MM.1S (cell line): Measurements from ENCODE around the gene RCAN1.

Experiments
- DNase-seq: peaks from one replicate; pipeline ENCODE4 v3.0.0-alpha.2; 2015
- H2AFZ ChIP-seq: fragments of 300-600 bp; sonication (generic); 2 replicates; pipeline ENCODE4 v1.6.0; 2016; ENCODE audit warnings: antibody characterized with exemption, low read length
- H3F3A ChIP-seq: fragments of 300-600 bp; sonication (generic); 2 replicates; pipeline ENCODE4 v1.6.1; 2016; ENCODE audit warnings: mild to moderate bottlenecking, antibody characterized with exemption, low read length, moderate library complexity, mixed read lengths; ENCODE audit not compliant: insufficient read depth
- H3K27ac ChIP-seq: fragments of 300-600 bp; sonication (generic); 2 replicates; pipeline ENCODE4 v1.5.1; 2016; ENCODE audit warnings: mild to moderate bottlenecking, low read length
- H3K27me3 ChIP-seq: fragments of 300-600 bp; sonication (generic); replicated peaks from 2 replicates; pipeline ENCODE4 v1.6.0; 2016; ENCODE audit warnings: low read length; ENCODE audit not compliant: insufficient read depth
- H3K36me3 ChIP-seq: fragments of 300-600 bp; sonication (generic); replicated peaks from 2 replicates; pipeline ENCODE4 v1.6.1; 2016; ENCODE audit warnings: mild to moderate bottlenecking, low read length, mixed read lengths; ENCODE audit not compliant: insufficient read depth
- H3K4me1 ChIP-seq: fragments of 300-600 bp; sonication (generic); 2 replicates; pipeline ENCODE4 v1.6.1; 2016; ENCODE audit warnings: low read length, mixed read lengths
- H3K4me2 ChIP-seq: fragments of 300-600 bp; sonication (generic); 2 replicates; pipeline ENCODE4 v1.6.0; 2016; ENCODE audit warnings: low read depth, low read length
- H3K4me3 ChIP-seq: fragments of 300-600 bp; sonication (generic); 2 replicates; pipeline ENCODE4 v1.5.1; 2016; ENCODE audit warnings: low read length, mixed read lengths
- H3K79me2 ChIP-seq: fragments of 300-600 bp; sonication (generic); 2 replicates; pipeline ENCODE4 v1.6.1; 2016; ENCODE audit warnings: mixed run types, low read length, mixed read lengths
- H3K9ac ChIP-seq: fragments of 300-600 bp; sonication (generic); 2 replicates; pipeline ENCODE4 v1.6.1; 2016; ENCODE audit warnings: low read length, mixed read lengths
- H3K9me2 ChIP-seq: fragments of 300-600 bp; sonication (generic); replicated peaks from 2 replicates; pipeline ENCODE4 v1.6.1; 2016; ENCODE audit warnings: mild to moderate bottlenecking, low read length, mixed read lengths; ENCODE audit not compliant: insufficient read depth
- H3K9me3 ChIP-seq: fragments of 300-600 bp; sonication (generic); replicated peaks from 2 replicates; pipeline ENCODE4 v1.6.1; 2016; ENCODE audit warnings: mild to moderate bottlenecking, low read length, mixed read lengths; ENCODE audit not compliant: insufficient read depth
- H4K20me1 ChIP-seq: fragments of 300-600 bp; sonication (generic); 2 replicates; pipeline ENCODE4 v1.6.1; 2016; ENCODE audit warnings: mild to moderate bottlenecking, low read length, moderate library complexity, mixed read lengths; ENCODE audit not compliant: insufficient read depth
- EZH2 ChIP-seq: fragments of 300-600 bp; sonication (generic); optimal IDR thresholded peaks from 2 replicates; pipeline ENCODE3; 2017; ENCODE audit warnings: low read depth, mild to moderate bottlenecking, antibody characterized with exemption, low read length, mixed read lengths
- EZH2phosphoT487 ChIP-seq: fragments of 300-600 bp; sonication (generic); IDR thresholded peaks from 2 replicates; pipeline ENCODE4 v1.6.1; 2018; ENCODE audit warnings: antibody characterized with exemption, low read length
- TF ChIP-seq, protein P1 (sequence below): fragments of 300-600 bp; sonication (generic); IDR thresholded peaks from 2 replicates; pipeline ENCODE4 v1.5.1; 2016; ENCODE audit warnings: antibody characterized with exemption, low read length, mixed read lengths

RCAN1 gene

DNA sequence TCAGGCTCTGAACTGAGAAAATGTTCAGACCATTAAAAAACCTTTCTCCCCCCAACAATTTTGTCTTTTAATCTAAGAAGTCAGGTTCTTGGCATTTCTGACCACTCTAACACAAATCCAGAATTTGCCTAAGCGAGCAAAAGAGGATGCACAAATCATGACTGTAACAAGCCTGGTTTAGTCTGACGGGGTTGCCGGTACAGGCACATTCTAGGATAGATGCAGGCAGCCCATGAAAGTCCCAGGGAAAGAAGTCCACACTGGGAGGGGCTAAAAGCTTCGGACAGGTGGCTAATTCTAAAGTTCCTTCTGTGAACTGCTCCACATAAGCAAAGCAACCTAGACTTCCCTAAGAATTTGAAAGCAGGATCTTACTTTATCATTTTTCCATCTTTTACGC is 54.9 kb downstream of the RCAN1 start:
- H3K9me2 ChIP-seq = no peaks in the 10 kb centered on the region
- no peaks in the 10 kb centered on the region for H3K9me3 ChIP-seq
- no peak overlapping the region for H3K9ac ChIP-seq
- no peaks in the 10 kb centered on the region for H3K27me3 ChIP-seq
- H3K79me2 ChIP-seq = no peaks in the 10 kb centered on the region
- no peak overlapping the region for H3K4me3 ChIP-seq
- H3K4me1 ChIP-seq = peaks cover 2% of the 10 kb centered on the region; the same call in 1 of the 2 replicates
- H2AFZ ChIP-seq = no peak overlapping the region
- H3K27ac ChIP-seq = no peak overlapping the region
- DNase-seq = no peak
- H4K20me1 ChIP-seq = no peaks in the 10 kb centered on the region
- H3K36me3 ChIP-seq = no peaks in the 10 kb centered on the region
- TF ChIP-seq EZH2 (no peak), EZH2phosphoT487 (no peak)
- TF ChIP-seq, protein P1, sequence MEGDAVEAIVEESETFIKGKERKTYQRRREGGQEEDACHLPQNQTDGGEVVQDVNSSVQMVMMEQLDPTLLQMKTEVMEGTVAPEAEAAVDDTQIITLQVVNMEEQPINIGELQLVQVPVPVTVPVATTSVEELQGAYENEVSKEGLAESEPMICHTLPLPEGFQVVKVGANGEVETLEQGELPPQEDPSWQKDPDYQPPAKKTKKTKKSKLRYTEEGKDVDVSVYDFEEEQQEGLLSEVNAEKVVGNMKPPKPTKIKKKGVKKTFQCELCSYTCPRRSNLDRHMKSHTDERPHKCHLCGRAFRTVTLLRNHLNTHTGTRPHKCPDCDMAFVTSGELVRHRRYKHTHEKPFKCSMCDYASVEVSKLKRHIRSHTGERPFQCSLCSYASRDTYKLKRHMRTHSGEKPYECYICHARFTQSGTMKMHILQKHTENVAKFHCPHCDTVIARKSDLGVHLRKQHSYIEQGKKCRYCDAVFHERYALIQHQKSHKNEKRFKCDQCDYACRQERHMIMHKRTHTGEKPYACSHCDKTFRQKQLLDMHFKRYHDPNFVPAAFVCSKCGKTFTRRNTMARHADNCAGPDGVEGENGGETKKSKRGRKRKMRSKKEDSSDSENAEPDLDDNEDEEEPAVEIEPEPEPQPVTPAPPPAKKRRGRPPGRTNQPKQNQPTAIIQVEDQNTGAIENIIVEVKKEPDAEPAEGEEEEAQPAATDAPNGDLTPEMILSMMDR = no peak
- H3F3A ChIP-seq = peaks cover 4% of the 10 kb centered on the region
- H3K4me2 ChIP-seq = no peak overlapping the region

DNA sequence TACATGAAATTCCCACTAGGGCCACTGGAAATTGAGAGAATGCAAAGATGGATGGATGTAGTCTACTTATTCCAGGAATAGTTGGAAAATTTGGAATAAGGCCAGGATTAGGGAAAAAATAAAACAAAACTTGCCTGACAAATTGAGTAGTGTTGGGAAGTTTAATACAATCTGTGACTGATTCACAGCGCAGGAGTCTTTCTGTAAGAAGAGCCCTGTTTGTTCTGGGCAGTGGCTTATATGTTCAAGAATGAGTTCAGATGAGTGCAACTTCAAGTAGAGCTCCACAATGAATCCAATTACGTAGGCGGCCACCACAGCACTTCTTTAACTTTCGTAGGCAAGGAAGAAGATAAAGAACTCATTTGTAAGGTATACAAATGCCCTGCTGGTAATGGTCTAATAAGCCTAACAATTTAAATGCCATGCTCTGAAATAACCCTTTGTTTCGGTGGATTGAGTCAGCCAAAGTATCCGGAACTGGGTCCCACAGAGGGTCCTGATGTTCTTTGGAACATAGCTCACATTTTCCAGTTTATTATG is 55.8 kb downstream of the RCAN1 start:
- Histone ChIP-seq H3K4me3 (no peak overlapping the region), H3F3A (peaks cover 11% of the 10 kb centered on the region), H3K9me2 (no peaks in the 10 kb centered on the region), H3K79me2 (no peaks in the 10 kb centered on the region), H3K9me3 (no peaks in the 10 kb centered on the region), H3K27me3 (no peaks in the 10 kb centered on the region), H2AFZ (no peak overlapping the region), H3K27ac (no peak overlapping the region), H3K36me3 (no peaks in the 10 kb centered on the region), H3K4me2 (no peak overlapping the region), H4K20me1 (no peaks in the 10 kb centered on the region), H3K9ac (no peak overlapping the region), H3K4me1 (peaks cover 5% of the 10 kb centered on the region; the same call in 1 of the 2 replicates)
- TF ChIP-seq, protein P1 = no peak
- TF ChIP-seq EZH2phosphoT487 (no peak), EZH2 (no peak)
- no peak for DNase-seq

DNA sequence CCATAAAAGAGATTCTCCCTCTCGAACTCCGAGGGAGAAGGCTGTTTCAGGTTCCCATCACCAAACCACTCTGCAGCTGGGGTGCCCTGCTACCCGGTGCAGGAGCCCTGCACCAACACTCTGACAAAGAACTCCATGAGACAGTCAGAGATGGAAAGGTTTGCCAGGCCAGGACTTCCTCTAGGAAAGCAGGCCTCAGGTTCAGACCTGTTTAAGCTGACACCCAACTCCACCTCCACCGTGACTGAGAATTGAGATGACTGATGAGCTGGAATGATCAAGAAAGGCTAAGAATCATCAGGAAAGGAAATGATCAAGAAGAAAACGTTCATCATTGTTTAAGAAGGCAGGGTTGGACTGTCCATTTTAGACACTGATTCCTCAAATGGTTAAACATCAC is 56.7 kb downstream of the RCAN1 start:
- Histone ChIP-seq H3F3A (peaks cover 19% of the 10 kb centered on the region), H3K9me2 (no peaks in the 10 kb centered on the region), H3K27ac (no peak overlapping the region), H4K20me1 (no peaks in the 10 kb centered on the region), H2AFZ (no peak overlapping the region), H3K4me1 (peaks cover 14% of the 10 kb centered on the region), H3K36me3 (no peaks in the 10 kb centered on the region), H3K9me3 (no peaks in the 10 kb centered on the region), H3K27me3 (no peaks in the 10 kb centered on the region), H3K4me2 (no peak overlapping the region), H3K4me3 (no peak overlapping the region), H3K9ac (no peak overlapping the region), H3K79me2 (0 out of 2 replicates have a peak, but pooled peaks cover 3% of the 10 kb centered on the region)
- TF ChIP-seq, protein P1 = no peak
- TF ChIP-seq EZH2phosphoT487 (no peak), EZH2 (no peak)
- DNase-seq = no peak
